Lower leg skin (tissue), 4 donors: ENCODE results near the gene ARFIP1. TPM values are rescaled to one million over a fixed set of nuclear protein-coding genes. Genes with fewer than 3 reads are reported as not detected.

Source experiments
- DNase-seq, 2 donors: peaks; one replicate each; pipeline ENCODE4 v3.0.0-alpha.2; 2019; ENCODE audit warnings: low spot score in 2 of 2
- H3K4me3 ChIP-seq: fragments of 200-600 bp; sonication (generic); 2 replicates; pipeline ENCODE4 v1.5.1; 2017; ENCODE audit warnings: mild to moderate bottlenecking, low read depth; ENCODE audit not compliant: poor library complexity, severe bottlenecking
- POLR2A ChIP-seq, 2 donors: fragments of 450-650 bp; IDR thresholded peaks; one replicate each; pipeline ENCODE4 v1.6.1; 2016 to 2017; ENCODE audit warnings: antibody characterized with exemption in 2 of 2, mild to moderate bottlenecking in 1 of 2, moderate library complexity in 1 of 2
- WGBS, 2 donors: methylation state at CpG; one replicate each; pipeline ENCODE4 v1.1.5; 2018; 5-methylcytosine and 5-hydroxymethylcytosine counted together
- intact Hi-C: fragments of 100-400 bp; cut with DNase I; formaldehyde crosslinking; loops from one replicate; pipeline ENCODE4 v1.15.0; 2023; ENCODE audit warnings: low total_unique reads
- total RNA-seq, 4 donors: library from RNA; depleted of rRNA; stranded (reverse); fragments of >200 nt; gene quantifications; one replicate each; pipeline ENCODE4 v1.1.0, GENCODE V29; 2016
- TF ChIP-seq, protein P1 (sequence below), 3 donors: fragments of 450-650 bp; IDR thresholded peaks; one replicate each; pipeline ENCODE4 v1.5.1; 2016; ENCODE audit warnings: antibody characterized with exemption in 3 of 3, mild to moderate bottlenecking in 3 of 3, moderate library complexity in 2 of 3

Gene ARFIP1
- total RNA-seq, 4 donors from 2014 or later: 21.3 to 36.1 (median 33.2) TPM

DNA sequence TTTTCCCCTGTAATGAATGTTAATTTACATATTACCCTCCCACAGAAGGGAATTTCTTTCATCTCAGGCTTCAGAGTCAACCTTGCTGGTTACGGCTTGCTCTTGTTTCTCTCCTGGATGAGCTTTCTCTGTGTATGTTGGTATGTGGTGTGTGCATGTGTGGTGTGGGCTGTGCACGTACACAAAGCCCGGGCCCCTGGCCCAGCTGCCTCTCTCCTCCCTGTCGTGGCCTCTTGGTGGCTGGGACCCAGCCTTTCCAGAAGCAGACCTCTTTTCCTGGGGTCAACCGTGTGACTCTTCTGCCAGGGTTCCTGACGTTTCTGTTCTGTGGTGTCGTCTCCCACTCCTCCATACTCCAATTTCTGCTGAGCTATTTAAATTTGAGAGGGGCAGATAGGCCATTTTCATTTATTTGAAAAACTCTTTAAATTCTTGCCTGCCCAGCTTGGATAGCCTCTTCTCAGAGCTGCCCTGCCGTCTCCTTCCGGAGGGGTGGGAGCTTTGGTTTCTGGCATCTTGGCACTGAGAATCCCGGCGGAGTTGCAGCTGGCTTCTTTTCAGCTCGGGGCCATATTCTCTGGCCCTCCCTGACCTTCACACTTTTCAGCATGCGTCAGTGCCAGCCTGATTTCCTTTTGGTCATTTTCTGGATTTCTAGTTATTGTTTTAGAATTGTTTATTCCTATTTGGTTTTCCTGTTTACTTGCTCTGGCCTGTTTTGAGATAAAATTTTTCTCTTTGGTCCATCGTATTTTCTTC is 181.4 kb downstream of the ARFIP1 start:
- intact Hi-C loops: no loop called here
- WGBS, 2 donors: 71 to 72% methylated on average over 14 of the region's 14 CpGs
- DNase-seq: peak in 1 of 2 donors; percentile 64
- TF ChIP-seq POLR2A (IDR thresholded peaks at IDR 0.05): no peak
- TF ChIP-seq, protein P1, sequence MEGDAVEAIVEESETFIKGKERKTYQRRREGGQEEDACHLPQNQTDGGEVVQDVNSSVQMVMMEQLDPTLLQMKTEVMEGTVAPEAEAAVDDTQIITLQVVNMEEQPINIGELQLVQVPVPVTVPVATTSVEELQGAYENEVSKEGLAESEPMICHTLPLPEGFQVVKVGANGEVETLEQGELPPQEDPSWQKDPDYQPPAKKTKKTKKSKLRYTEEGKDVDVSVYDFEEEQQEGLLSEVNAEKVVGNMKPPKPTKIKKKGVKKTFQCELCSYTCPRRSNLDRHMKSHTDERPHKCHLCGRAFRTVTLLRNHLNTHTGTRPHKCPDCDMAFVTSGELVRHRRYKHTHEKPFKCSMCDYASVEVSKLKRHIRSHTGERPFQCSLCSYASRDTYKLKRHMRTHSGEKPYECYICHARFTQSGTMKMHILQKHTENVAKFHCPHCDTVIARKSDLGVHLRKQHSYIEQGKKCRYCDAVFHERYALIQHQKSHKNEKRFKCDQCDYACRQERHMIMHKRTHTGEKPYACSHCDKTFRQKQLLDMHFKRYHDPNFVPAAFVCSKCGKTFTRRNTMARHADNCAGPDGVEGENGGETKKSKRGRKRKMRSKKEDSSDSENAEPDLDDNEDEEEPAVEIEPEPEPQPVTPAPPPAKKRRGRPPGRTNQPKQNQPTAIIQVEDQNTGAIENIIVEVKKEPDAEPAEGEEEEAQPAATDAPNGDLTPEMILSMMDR (IDR thresholded peaks at IDR 0.05): no peak
- H3K4me3 ChIP-seq: no peak overlapping the region

DNA sequence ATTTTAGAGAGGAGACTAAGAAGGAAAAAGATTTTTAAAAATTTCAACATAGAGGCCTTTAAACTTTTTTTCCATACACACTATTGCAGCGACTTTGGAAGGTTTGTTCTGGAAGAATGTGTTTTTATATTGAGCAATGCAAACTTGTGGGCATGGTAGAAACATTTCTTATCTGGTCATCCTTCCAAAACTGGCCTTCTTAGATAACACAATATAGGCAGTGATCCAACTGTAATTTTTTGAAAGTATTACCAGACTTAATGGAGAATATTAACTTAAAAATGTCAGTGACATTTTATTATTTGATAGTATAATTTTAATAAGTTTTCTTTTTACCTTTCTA is 182.0 kb downstream of the ARFIP1 start:
- no peak for TF ChIP-seq POLR2A (IDR thresholded peaks at IDR 0.05)
- TF ChIP-seq, protein P1 (IDR thresholded peaks at IDR 0.05): no peak
- intact Hi-C loops: no loop called here

More for the DNA sequence above, 182.0 kb downstream of the ARFIP1 start:
- WGBS, 2 donors: 78 to 85% methylated on average over 1 of the region's 1 CpG
- DNase-seq: no peak
- H3K4me3 ChIP-seq: no peak overlapping the region

Other genes with a start within 250 kb of the ARFIP1 start
- gene FBXW7, start 243.9 kb upstream of the ARFIP1 start, total RNA-seq: 100 to 1,000 TPM in 3 of 4 donors, 10 to 100 TPM in 1; 76.4 to 199 (median 103) TPM
- 100 to 1,000 TPM in 2 of 4 donors, 10 to 100 TPM in 2; 73.1 to 139 (median 97.5) TPM for gene TMEM154, start 100.0 kb upstream of the ARFIP1 start, total RNA-seq
- under 1 TPM in 3 of 4 donors, not detected in 1; 0.10 to 0.36 (median 0.27) TPM for gene TIGD4, start 224 bp upstream of the ARFIP1 start, total RNA-seq
- 10 to 100 TPM; 25.6 to 65.1 (median 37.2) TPM for gene FHDC1, start 156.4 kb downstream of the ARFIP1 start, total RNA-seq